GM19043 (cell line): ENCODE measurements around the gene CALCOCO1.
"Not testable (repeated sequence)": the region's sequence is repeated elsewhere in the genome, so short reads cannot be mapped to it uniquely, and the experiment has no call there.

Experiments
- ATAC-seq: cut with Tn5 transposase; IDR thresholded peaks from one replicate; pipeline ENCODE4 v1.9.1; 2021; ENCODE audit warnings: low read depth; ENCODE audit not compliant: unreplicated experiment

CALCOCO1 gene

GRCh38 chr12:53734425-53734824 is 7.2 kb upstream of the CALCOCO1 start:
- ATAC-seq = no peak

GRCh38 chr12:53733807-53734200 is 6.6 kb upstream of the CALCOCO1 start:
- ATAC-seq = no peak

GRCh38 chr12:53733051-53733806 is 6.0 kb upstream of the CALCOCO1 start:
- ATAC-seq = no peak

- no peak for ATAC-seq
These were observed 2.4 kb upstream of the CALCOCO1 start for GRCh38 chr12:53729644-53730043.

- no peak for ATAC-seq
These were observed 954 bp upstream of the CALCOCO1 start for GRCh38 chr12:53728206-53728605.

- no peak for ATAC-seq
These were observed 324 bp downstream of the CALCOCO1 start for GRCh38 chr12:53726946-53727309.

- no peak for ATAC-seq
These were observed 911 bp downstream of the CALCOCO1 start for GRCh38 chr12:53726341-53726740.

GRCh38 chr12:53725824-53726223 is 1.4 kb downstream of the CALCOCO1 start:
- ATAC-seq = no peak

- ATAC-seq = no peak
These were observed 4.7 kb downstream of the CALCOCO1 start for GRCh38 chr12:53722450-53723041.

GRCh38 chr12:53720946-53721345 is 6.3 kb downstream of the CALCOCO1 start:
- ATAC-seq = no peak

GRCh38 chr12:53719649-53720048 is 7.6 kb downstream of the CALCOCO1 start:
- ATAC-seq = no peak

- ATAC-seq = not testable (repeated sequence)
These were observed 8.7 kb downstream of the CALCOCO1 start for GRCh38 chr12:53718567-53718966.

- no peak for ATAC-seq
These were observed 9.9 kb downstream of the CALCOCO1 start for GRCh38 chr12:53717319-53717718.

GRCh38 chr12:53714004-53714403 is 13.2 kb downstream of the CALCOCO1 start:
- no peak for ATAC-seq

GRCh38 chr12:53713516-53713915 is 13.7 kb downstream of the CALCOCO1 start:
- ATAC-seq = no peak

- no peak for ATAC-seq
These were observed 15.1 kb downstream of the CALCOCO1 start for GRCh38 chr12:53712059-53712643.

- no peak for ATAC-seq
These were observed 17.2 kb downstream of the CALCOCO1 start for GRCh38 chr12:53710091-53710490.

GRCh38 chr12:53709671-53710070 is 17.6 kb downstream of the CALCOCO1 start:
- ATAC-seq = no peak

- no peak for ATAC-seq
These were observed 21.2 kb downstream of the CALCOCO1 start for GRCh38 chr12:53706080-53706479.

GRCh38 chr12:53703756-53704155 is 23.5 kb downstream of the CALCOCO1 start:
- no peak for ATAC-seq

- ATAC-seq = peak; percentile 55
These were observed 25.6 kb downstream of the CALCOCO1 start for GRCh38 chr12:53701518-53702264.
